ENCODE data around the gene HBM.
"Not testable (repeated sequence)": the region's sequence is repeated elsewhere in the genome, so short reads cannot be mapped to it uniquely, and the experiment has no call there.

HBM gene

DNA sequence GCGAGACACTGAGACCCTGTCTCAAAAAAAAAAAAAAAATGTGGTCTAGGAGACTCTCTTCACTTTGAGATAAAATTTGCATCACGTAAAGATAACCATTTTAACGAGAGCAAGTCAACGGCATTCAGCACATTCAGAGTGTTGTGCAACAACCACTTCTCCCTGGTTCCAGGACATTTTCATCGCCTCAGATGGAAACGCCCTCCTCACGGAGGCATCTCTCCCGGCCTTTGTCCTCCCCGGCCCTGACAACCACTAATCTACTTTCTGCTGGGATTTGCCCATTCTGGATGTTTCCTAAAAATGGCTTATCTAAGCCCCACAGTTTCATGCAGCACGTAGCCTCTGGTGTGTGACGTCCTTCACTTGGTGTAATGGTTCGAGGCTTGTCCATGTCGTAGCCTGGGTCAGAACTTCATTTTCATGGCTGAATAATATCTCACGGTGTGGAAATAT is 21.0 kb upstream of the HBM start:
- H3K9ac ChIP-seq (ENCODE audit: low read depth in 1 of 2, low read length in 2 of 2): no peak overlapping the region

GRCh38 chr16:146646-147045 is 19.1 kb upstream of the HBM start:
- peaks cover 0 to 5% of the 10 kb centered on the region in 2 donors for H3K27me3 ChIP-seq (ENCODE audit: control insufficient read depth in 2 of 2, insufficient read depth in 2 of 2, low read length in 2 of 2)
- no peak overlapping the region for H3K9ac ChIP-seq (ENCODE audit: low read depth in 1 of 2, low read length in 2 of 2)
- H3K27ac ChIP-seq (ENCODE audit: low read depth in 2 of 2, low read length in 2 of 2): no peak overlapping the region
- no peak overlapping the region for H3K4me3 ChIP-seq (ENCODE audit: low read length in 2 of 2)
- H3K4me1 ChIP-seq (ENCODE audit: control insufficient read depth in 2 of 2, insufficient read depth in 2 of 2, low read length in 2 of 2): no peaks in the 10 kb centered on the region
- no peaks in the 10 kb centered on the region for H3K36me3 ChIP-seq (ENCODE audit: control insufficient read depth in 2 of 2, insufficient read depth in 2 of 2, low read length in 2 of 2)
- no peaks in the 10 kb centered on the region for H3K9me3 ChIP-seq (ENCODE audit: control insufficient read depth in 2 of 2, low read length in 2 of 2)

More for the DNA sequence above, 21.0 kb upstream of the HBM start:
- H3K9me3 ChIP-seq (ENCODE audit: control insufficient read depth in 2 of 2, low read length in 2 of 2): no peaks in the 10 kb centered on the region
- H3K27ac ChIP-seq (ENCODE audit: low read depth in 2 of 2, low read length in 2 of 2): no peak overlapping the region
- no peaks in the 10 kb centered on the region for H3K4me1 ChIP-seq (ENCODE audit: control insufficient read depth in 2 of 2, insufficient read depth in 2 of 2, low read length in 2 of 2)
- H3K36me3 ChIP-seq (ENCODE audit: control insufficient read depth in 2 of 2, insufficient read depth in 2 of 2, low read length in 2 of 2): no peaks in the 10 kb centered on the region
- peaks cover 0 to 5% of the 10 kb centered on the region in 2 donors for H3K27me3 ChIP-seq (ENCODE audit: control insufficient read depth in 2 of 2, insufficient read depth in 2 of 2, low read length in 2 of 2)
- H3K4me3 ChIP-seq (ENCODE audit: low read length in 2 of 2): no peak overlapping the region

DNA sequence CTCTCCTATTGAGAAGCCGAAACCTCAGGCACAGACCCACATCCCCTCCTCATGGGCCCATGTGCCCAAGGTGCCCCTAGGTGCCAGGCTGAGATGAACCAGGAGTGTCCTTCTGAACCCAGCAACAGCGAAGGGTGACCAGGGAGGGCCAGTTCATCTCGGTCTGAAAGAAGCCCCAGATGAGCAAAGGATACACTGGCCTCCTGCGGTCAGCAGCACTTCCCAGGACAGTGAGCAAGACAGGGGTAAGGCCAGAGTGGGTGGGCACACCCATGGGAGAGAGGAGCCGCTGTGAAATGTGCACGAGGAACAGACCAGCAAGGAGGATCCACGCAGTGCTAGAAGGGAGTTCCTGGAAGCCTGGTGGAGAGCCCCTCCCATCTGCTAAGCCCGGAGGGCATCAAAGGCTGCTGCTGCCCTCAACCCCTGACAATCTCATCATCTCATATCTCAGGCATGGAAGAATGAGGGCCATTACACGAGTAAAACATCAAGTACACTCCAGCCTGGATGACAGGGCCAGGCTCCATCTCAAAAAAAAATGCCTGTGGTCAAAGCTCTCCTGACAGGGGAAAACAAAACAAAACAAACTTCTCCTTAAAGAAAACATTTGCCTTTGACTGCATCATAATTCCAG is 16.6 kb upstream of the HBM start:
- no peaks in the 10 kb centered on the region for H3K36me3 ChIP-seq (ENCODE audit: control insufficient read depth in 2 of 2, insufficient read depth in 2 of 2, low read length in 2 of 2)
- H3K27me3 ChIP-seq (ENCODE audit: control insufficient read depth in 2 of 2, insufficient read depth in 2 of 2, low read length in 2 of 2): peaks cover 0 to 10% of the 10 kb centered on the region in 2 donors
- no peak overlapping the region for H3K9ac ChIP-seq (ENCODE audit: low read depth in 1 of 2, low read length in 2 of 2)
- no peak overlapping the region for H3K27ac ChIP-seq (ENCODE audit: low read depth in 2 of 2, low read length in 2 of 2)
- H3K4me1 ChIP-seq (ENCODE audit: control insufficient read depth in 2 of 2, insufficient read depth in 2 of 2, low read length in 2 of 2): no peaks in the 10 kb centered on the region
- no peak overlapping the region for H3K4me3 ChIP-seq (ENCODE audit: low read length in 2 of 2)
- H3K9me3 ChIP-seq (ENCODE audit: control insufficient read depth in 2 of 2, low read length in 2 of 2): no peaks in the 10 kb centered on the region

DNA sequence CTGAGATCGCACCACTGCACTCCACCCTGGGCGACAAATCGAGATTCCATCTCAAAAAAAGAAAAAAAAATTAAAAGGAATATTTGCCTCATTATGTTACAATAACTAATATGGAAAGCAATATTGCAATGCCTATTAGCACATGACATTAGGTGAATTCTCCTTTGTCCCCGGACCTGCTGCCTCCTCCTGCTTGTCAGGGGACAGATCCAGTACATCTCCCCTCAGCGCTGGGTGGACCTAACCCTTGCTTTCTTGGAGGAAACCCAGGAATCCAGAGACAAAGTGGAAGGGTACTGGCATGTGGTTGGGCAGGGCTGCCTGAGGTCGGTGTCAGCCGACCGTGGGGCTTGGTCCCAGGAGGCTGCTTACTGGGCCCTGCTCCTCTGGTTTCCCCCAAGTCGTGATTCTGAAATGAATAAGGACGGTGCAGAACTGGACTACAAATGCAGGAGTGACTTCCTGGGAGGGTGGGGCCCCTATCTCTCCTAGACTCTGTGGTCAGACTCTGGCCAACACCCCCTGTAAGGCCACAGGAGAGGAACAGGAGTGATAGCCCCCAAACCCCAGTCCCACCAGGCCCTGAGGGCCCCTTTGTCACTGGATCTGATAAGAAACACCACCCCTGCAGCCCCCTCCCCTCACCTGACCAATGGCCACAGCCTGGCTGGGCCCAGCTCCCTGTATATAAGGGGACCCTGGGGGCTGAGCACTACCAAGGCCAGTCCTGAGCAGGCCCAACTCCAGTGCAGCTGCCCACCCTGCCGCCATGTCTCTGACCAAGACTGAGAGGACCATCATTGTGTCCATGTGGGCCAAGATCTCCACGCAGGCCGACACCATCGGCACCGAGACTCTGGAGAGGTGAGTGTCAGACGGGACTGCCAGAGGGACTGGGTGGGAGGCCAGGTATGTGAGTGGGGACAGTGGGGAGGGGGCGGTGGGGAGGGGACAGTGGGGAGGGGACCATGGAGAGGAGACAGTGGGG is 13.3 kb upstream of the HBM start, which contains the start of gene HBZ:
Gene HBZ (plus strand): TSS at position 504 of the 988 bp plus-strand sequence. CDS start 266 bp downstream, at position 770.
- no peaks in the 10 kb centered on the region for H3K36me3 ChIP-seq (ENCODE audit: control insufficient read depth in 2 of 2, insufficient read depth in 2 of 2, low read length in 2 of 2)
- H3K27me3 ChIP-seq (ENCODE audit: control insufficient read depth in 2 of 2, insufficient read depth in 2 of 2, low read length in 2 of 2): peaks cover 12 to 14% of the 10 kb centered on the region in 2 donors
- H3K9ac ChIP-seq (ENCODE audit: low read depth in 1 of 2, low read length in 2 of 2): no peak within 1 kb of the TSS
- H3K27ac ChIP-seq (ENCODE audit: low read depth in 2 of 2, low read length in 2 of 2): no peak within 1 kb of the TSS
- H3K4me1 ChIP-seq (ENCODE audit: control insufficient read depth in 2 of 2, insufficient read depth in 2 of 2, low read length in 2 of 2): peaks cover 2 to 3% of the 10 kb centered on the region in 2 donors
- H3K4me3 ChIP-seq (ENCODE audit: low read length in 2 of 2): no peak within 1 kb of the TSS
- H3K9me3 ChIP-seq (ENCODE audit: control insufficient read depth in 2 of 2, low read length in 2 of 2): no peaks in the 10 kb centered on the region

- H3K4me3 ChIP-seq (ENCODE audit: low read length in 2 of 2); H3K9ac ChIP-seq (ENCODE audit: low read depth in 1 of 2, low read length in 2 of 2); H3K36me3 ChIP-seq (ENCODE audit: control insufficient read depth in 2 of 2, insufficient read depth in 2 of 2, low read length in 2 of 2); H3K27ac ChIP-seq (ENCODE audit: low read depth in 2 of 2, low read length in 2 of 2); H3K4me1 ChIP-seq (ENCODE audit: control insufficient read depth in 2 of 2, insufficient read depth in 2 of 2, low read length in 2 of 2); H3K9me3 ChIP-seq (ENCODE audit: control insufficient read depth in 2 of 2, low read length in 2 of 2): not testable (repeated sequence)
- H3K27me3 ChIP-seq (ENCODE audit: control insufficient read depth in 2 of 2, insufficient read depth in 2 of 2, low read length in 2 of 2): peaks cover 12 to 14% of the 10 kb centered on the region in 2 donors
Observed at GRCh38 chr16:153129-153521, 12.7 kb upstream of the HBM start.

- not testable (repeated sequence) for H3K9me3 ChIP-seq (ENCODE audit: control insufficient read depth in 2 of 2, low read length in 2 of 2); H3K4me1 ChIP-seq (ENCODE audit: control insufficient read depth in 2 of 2, insufficient read depth in 2 of 2, low read length in 2 of 2); H3K27ac ChIP-seq (ENCODE audit: low read depth in 2 of 2, low read length in 2 of 2); H3K9ac ChIP-seq (ENCODE audit: low read depth in 1 of 2, low read length in 2 of 2); H3K36me3 ChIP-seq (ENCODE audit: control insufficient read depth in 2 of 2, insufficient read depth in 2 of 2, low read length in 2 of 2); H3K4me3 ChIP-seq (ENCODE audit: low read length in 2 of 2)
- H3K27me3 ChIP-seq (ENCODE audit: control insufficient read depth in 2 of 2, insufficient read depth in 2 of 2, low read length in 2 of 2): peaks cover 12 to 14% of the 10 kb centered on the region in 2 donors
Observed at GRCh38 chr16:153550-154216, 12.1 kb upstream of the HBM start.

GRCh38 chr16:154217-155030 is 11.4 kb upstream of the HBM start:
- Histone ChIP-seq H3K9ac (ENCODE audit: low read depth in 1 of 2, low read length in 2 of 2) (peak overlapping the region in 1 of 2 donors; percentile 1), H3K27me3 (ENCODE audit: control insufficient read depth in 2 of 2, insufficient read depth in 2 of 2, low read length in 2 of 2) (peaks cover 12 to 13% of the 10 kb centered on the region in 2 donors), H3K27ac (ENCODE audit: low read depth in 2 of 2, low read length in 2 of 2) (no peak overlapping the region), H3K36me3 (ENCODE audit: control insufficient read depth in 2 of 2, insufficient read depth in 2 of 2, low read length in 2 of 2) (no peaks in the 10 kb centered on the region), H3K4me1 (ENCODE audit: control insufficient read depth in 2 of 2, insufficient read depth in 2 of 2, low read length in 2 of 2) (peaks cover 2 to 3% of the 10 kb centered on the region in 2 donors), H3K4me3 (ENCODE audit: low read length in 2 of 2) (peak overlapping the region; percentile 2 to 48), H3K9me3 (ENCODE audit: control insufficient read depth in 2 of 2, low read length in 2 of 2) (no peaks in the 10 kb centered on the region)

DNA sequence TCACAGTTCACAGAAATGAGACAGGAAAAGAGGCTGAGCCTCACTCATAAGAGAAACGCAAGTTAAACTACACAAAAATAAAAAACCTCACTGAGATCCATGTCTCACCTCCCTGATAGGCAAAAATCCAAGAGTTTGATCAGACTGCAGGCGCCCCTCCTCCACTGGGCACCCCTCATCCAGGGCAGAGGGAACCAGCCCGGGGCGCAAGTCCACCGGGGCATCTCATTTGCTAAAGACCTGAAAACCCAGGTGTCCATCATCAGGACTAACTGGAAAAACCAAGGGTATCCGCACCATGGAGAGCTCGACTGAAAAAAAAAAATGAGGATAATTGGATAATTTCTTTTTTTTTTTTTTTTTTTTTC is 10.8 kb upstream of the HBM start:
- H3K9ac ChIP-seq (ENCODE audit: low read depth in 1 of 2, low read length in 2 of 2): peak overlapping the region in 1 of 2 donors; percentile 1
- no peaks in the 10 kb centered on the region for H3K36me3 ChIP-seq (ENCODE audit: control insufficient read depth in 2 of 2, insufficient read depth in 2 of 2, low read length in 2 of 2)
- H3K9me3 ChIP-seq (ENCODE audit: control insufficient read depth in 2 of 2, low read length in 2 of 2): no peaks in the 10 kb centered on the region
- H3K4me1 ChIP-seq (ENCODE audit: control insufficient read depth in 2 of 2, insufficient read depth in 2 of 2, low read length in 2 of 2): peaks cover 2 to 3% of the 10 kb centered on the region in 2 donors
- H3K4me3 ChIP-seq (ENCODE audit: low read length in 2 of 2): peak overlapping the region in 1 of 2 donors; percentile 48
- H3K27me3 ChIP-seq (ENCODE audit: control insufficient read depth in 2 of 2, insufficient read depth in 2 of 2, low read length in 2 of 2): peaks cover 12 to 13% of the 10 kb centered on the region in 2 donors
- no peak overlapping the region for H3K27ac ChIP-seq (ENCODE audit: low read depth in 2 of 2, low read length in 2 of 2)

DNA sequence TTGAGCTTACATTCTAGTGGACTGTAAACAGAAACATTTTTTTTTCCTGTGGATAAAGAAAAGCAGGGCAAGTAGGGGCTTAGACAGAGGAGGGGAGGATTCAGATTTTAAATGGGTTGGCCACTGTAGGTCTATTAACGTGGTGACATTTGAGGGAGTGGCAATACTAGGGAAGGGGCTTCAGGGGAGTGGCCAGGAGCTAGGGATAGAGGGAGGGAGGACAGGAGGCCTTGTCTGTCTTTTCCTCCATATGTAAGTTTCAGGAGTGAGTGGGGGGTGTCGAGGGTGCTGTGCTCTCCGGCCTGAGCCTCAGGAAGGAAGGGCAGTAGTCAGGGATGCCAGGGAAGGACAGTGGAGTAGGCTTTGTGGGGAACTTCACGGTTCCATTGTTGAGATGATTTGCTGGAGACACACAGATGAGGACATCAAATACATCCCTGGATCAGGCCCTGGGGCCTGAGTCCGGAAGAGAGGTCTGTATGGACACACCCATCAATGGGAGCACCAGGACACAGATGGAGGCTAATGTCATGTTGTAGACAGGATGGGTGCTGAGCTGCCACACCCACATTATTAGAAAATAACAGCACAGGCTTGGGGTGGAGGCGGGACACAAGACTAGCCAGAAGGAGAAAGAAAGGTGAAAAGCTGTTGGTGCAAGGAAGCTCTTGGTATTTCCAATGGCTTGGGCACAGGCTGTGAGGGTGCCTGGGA is 6.5 kb upstream of the HBM start:
- Histone ChIP-seq H3K9ac (ENCODE audit: low read depth in 1 of 2, low read length in 2 of 2) (no peak overlapping the region), H3K4me1 (ENCODE audit: control insufficient read depth in 2 of 2, insufficient read depth in 2 of 2, low read length in 2 of 2) (peaks cover 2 to 3% of the 10 kb centered on the region in 2 donors), H3K27me3 (ENCODE audit: control insufficient read depth in 2 of 2, insufficient read depth in 2 of 2, low read length in 2 of 2) (peaks cover 10 to 11% of the 10 kb centered on the region in 2 donors), H3K9me3 (ENCODE audit: control insufficient read depth in 2 of 2, low read length in 2 of 2) (no peaks in the 10 kb centered on the region), H3K4me3 (ENCODE audit: low read length in 2 of 2) (no peak overlapping the region), H3K27ac (ENCODE audit: low read depth in 2 of 2, low read length in 2 of 2) (no peak overlapping the region), H3K36me3 (ENCODE audit: control insufficient read depth in 2 of 2, insufficient read depth in 2 of 2, low read length in 2 of 2) (no peaks in the 10 kb centered on the region)
